ENCODE measurements around the gene IFITM10. TPM values are rescaled to one million over a fixed set of nuclear protein-coding genes. Genes with fewer than 3 reads are reported as not detected.

IFITM10 gene
- total RNA-seq, 4 donors from 2014 or later = 0.88 to 5.0 (median 3.4) TPM

- Histone ChIP-seq H3K27ac (peak overlapping the region in 1 of 4 donors; percentile 49), H3K9me3 (no peaks in the 10 kb centered on the region), H3K27me3 (no peaks in the 10 kb centered on the region), H3K4me3 (no peak overlapping the region), H3K36me3 (no peaks in the 10 kb centered on the region), H3K4me1 (no peaks in the 10 kb centered on the region)
- TF ChIP-seq POLR2A (IDR thresholded peaks at IDR 0.05) = no peak
- no peak for TF ChIP-seq CTCF (IDR thresholded peaks at IDR 0.05)
- peak in 1 of 3 donors; percentile 43 for DNase-seq
These were observed 45.0 kb downstream of the IFITM10 start for GRCh38 chr11:1705126-1706052.

- no peak overlapping the region for H3K4me3 ChIP-seq
- H3K27ac ChIP-seq = no peak overlapping the region
- DNase-seq = peak in 1 of 3 donors; percentile 23
- no peak for TF ChIP-seq CTCF (IDR thresholded peaks at IDR 0.05)
- no peak for TF ChIP-seq POLR2A (IDR thresholded peaks at IDR 0.05)
- no peaks in the 10 kb centered on the region for H3K4me1 ChIP-seq
- no peaks in the 10 kb centered on the region for H3K27me3 ChIP-seq
- H3K36me3 ChIP-seq = no peaks in the 10 kb centered on the region
- no peaks in the 10 kb centered on the region for H3K9me3 ChIP-seq
These were observed 47.2 kb downstream of the IFITM10 start for GRCh38 chr11:1703146-1703545.

GRCh38 chr11:1702506-1702905, 47.9 kb downstream of the IFITM10 start:
- Histone ChIP-seq H3K9me3 (no peaks in the 10 kb centered on the region), H3K4me3 (no peak overlapping the region), H3K27ac (no peak overlapping the region), H3K27me3 (no peaks in the 10 kb centered on the region), H3K4me1 (no peaks in the 10 kb centered on the region), H3K36me3 (no peaks in the 10 kb centered on the region)
- DNase-seq = peak in 1 of 3 donors; percentile 21
- TF ChIP-seq CTCF (IDR thresholded peaks at IDR 0.05) (no peak), POLR2A (IDR thresholded peaks at IDR 0.05) (no peak)

GRCh38 chr11:1701091-1701807, 49.1 kb downstream of the IFITM10 start:
- Histone ChIP-seq H3K36me3 (no peaks in the 10 kb centered on the region), H3K9me3 (no peaks in the 10 kb centered on the region), H3K27me3 (no peaks in the 10 kb centered on the region), H3K4me1 (no peaks in the 10 kb centered on the region), H3K4me3 (no peak overlapping the region), H3K27ac (no peak overlapping the region)
- peak in 1 of 3 donors; percentile 38 for DNase-seq
- no peak for TF ChIP-seq POLR2A (IDR thresholded peaks at IDR 0.05)
- no peak for TF ChIP-seq CTCF (IDR thresholded peaks at IDR 0.05)

GRCh38 chr11:1699771-1700170, 50.6 kb downstream of the IFITM10 start:
- H3K9me3 ChIP-seq = no peaks in the 10 kb centered on the region
- H3K4me1 ChIP-seq = no peaks in the 10 kb centered on the region
- H3K27me3 ChIP-seq = no peaks in the 10 kb centered on the region
- H3K4me3 ChIP-seq = no peak overlapping the region
- TF ChIP-seq POLR2A (IDR thresholded peaks at IDR 0.05) (no peak), CTCF (IDR thresholded peaks at IDR 0.05) (no peak)
- no peaks in the 10 kb centered on the region for H3K36me3 ChIP-seq
- DNase-seq = no peak
- no peak overlapping the region for H3K27ac ChIP-seq
